Lower leg skin (tissue), 3 donors: Measurements from ENCODE around the gene THAP7.

ENCODE experiments used
- CTCF ChIP-seq, 3 donors: fragments of 450-650 bp; IDR thresholded peaks; one replicate each; pipeline ENCODE4 v1.5.1; 2016; ENCODE audit warnings: antibody characterized with exemption in 3 of 3, mild to moderate bottlenecking in 3 of 3, moderate library complexity in 2 of 3
- POLR2A ChIP-seq, 2 donors: fragments of 450-650 bp; IDR thresholded peaks; one replicate each; pipeline ENCODE4 v1.6.1; 2016 to 2017; ENCODE audit warnings: antibody characterized with exemption in 2 of 2, mild to moderate bottlenecking in 1 of 2, moderate library complexity in 1 of 2

DNA sequence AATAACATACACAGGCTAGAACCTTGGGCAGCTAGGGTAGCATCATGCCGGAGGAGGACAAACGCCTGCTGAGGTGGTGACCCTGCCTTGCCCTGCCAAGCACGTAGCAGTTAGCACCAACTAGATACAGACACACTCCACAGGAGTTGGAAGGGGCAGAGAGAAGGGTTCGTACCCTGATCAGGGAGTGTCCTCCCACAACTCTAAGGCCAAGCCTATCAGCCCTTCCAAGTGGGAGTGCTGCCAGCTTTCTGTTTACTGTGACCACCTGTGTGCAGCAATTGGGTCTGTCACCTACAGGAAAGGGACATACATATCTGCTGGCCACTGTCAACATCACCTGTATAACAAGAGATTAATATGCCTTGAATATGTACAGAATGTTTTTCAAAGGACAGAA, 1.9 kb upstream of the THAP7 start:
- TF ChIP-seq POLR2A (IDR thresholded peaks at IDR 0.05) (no peak), CTCF (IDR thresholded peaks at IDR 0.05) (no peak)
